Measurements from ENCODE around the gene DTNA. TPM values are rescaled to one million over a fixed set of nuclear protein-coding genes. Genes with fewer than 3 reads are reported as not detected.
A peak's percentile ranks its signal among the peaks of the same experiment; 100 is the strongest.
"Not testable (repeated sequence)": the region's sequence is repeated elsewhere in the genome, so short reads cannot be mapped to it uniquely, and the experiment has no call there.

The DTNA gene
- total RNA-seq, 1 donor from 2014 or later: 94.5 TPM

DNA sequence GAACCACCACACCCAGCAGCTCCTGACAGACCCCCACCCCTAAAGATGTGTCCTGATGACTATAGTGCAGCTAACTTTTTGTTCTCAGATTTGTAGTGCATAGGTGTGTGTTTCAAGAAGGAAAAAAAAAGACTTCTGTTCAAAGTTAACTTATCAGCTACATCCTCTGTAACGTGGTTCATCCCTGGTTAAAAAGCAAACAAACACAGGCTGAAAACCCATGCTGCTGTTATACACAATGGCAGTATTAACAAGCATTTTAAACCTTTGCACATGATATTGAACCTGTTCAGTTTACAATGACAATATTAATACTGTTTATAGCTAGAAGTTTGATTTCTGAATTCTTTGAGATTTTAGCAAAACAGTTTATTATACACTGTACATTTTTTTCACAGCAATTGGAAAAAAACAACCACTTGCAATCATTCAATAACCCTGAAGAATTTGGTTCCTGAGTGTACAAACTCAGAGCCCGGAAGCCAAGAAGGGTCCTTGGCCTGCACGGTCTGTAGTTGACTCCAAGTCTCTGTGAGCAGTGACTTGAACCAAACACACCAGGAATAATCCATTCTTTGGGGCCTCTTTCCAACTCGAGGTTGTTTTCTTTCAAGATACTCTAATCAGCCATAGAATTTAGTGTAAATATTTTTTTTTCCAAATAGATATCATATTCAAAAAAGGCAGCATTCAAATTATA, 177.9 kb downstream of the DTNA start:
- no peak overlapping the region for H3K4me3 ChIP-seq (ENCODE audit: low read length in 3 of 3)
- H3K27me3 ChIP-seq (ENCODE audit: control insufficient read depth in 3 of 3, insufficient read depth in 3 of 3, low read length in 3 of 3): no peaks in the 10 kb centered on the region
- H3K9ac ChIP-seq (ENCODE audit: low read depth in 1 of 3, low read length in 3 of 3): no peak overlapping the region
- no peaks in the 10 kb centered on the region for H3K4me1 ChIP-seq (ENCODE audit: control insufficient read depth in 3 of 3, insufficient read depth in 3 of 3, low read length in 3 of 3)
- no peaks in the 10 kb centered on the region for H3K9me3 ChIP-seq (ENCODE audit: control insufficient read depth in 3 of 3, low read length in 3 of 3)
- no peak overlapping the region for H3K27ac ChIP-seq (ENCODE audit: low read depth, low read length)
- peaks cover 0 to 27% (median 23%) of the 10 kb centered on the region in 3 donors for H3K36me3 ChIP-seq (ENCODE audit: control insufficient read depth in 3 of 3, insufficient read depth in 3 of 3, low read length in 3 of 3)

GRCh38 chr18:34890486-34891085, 180.5 kb downstream of the DTNA start:
- no peaks in the 10 kb centered on the region for H3K9me3 ChIP-seq (ENCODE audit: control insufficient read depth in 3 of 3, low read length in 3 of 3)
- no peaks in the 10 kb centered on the region for H3K4me1 ChIP-seq (ENCODE audit: control insufficient read depth in 3 of 3, insufficient read depth in 3 of 3, low read length in 3 of 3)
- no peak overlapping the region for H3K27ac ChIP-seq (ENCODE audit: low read depth, low read length)
- peaks cover 0 to 25% (median 16%) of the 10 kb centered on the region in 3 donors for H3K36me3 ChIP-seq (ENCODE audit: control insufficient read depth in 3 of 3, insufficient read depth in 3 of 3, low read length in 3 of 3)
- no peak overlapping the region for H3K4me3 ChIP-seq (ENCODE audit: low read length in 3 of 3)
- no peak overlapping the region for H3K9ac ChIP-seq (ENCODE audit: low read depth in 1 of 3, low read length in 3 of 3)
- no peaks in the 10 kb centered on the region for H3K27me3 ChIP-seq (ENCODE audit: control insufficient read depth in 3 of 3, insufficient read depth in 3 of 3, low read length in 3 of 3)

DNA sequence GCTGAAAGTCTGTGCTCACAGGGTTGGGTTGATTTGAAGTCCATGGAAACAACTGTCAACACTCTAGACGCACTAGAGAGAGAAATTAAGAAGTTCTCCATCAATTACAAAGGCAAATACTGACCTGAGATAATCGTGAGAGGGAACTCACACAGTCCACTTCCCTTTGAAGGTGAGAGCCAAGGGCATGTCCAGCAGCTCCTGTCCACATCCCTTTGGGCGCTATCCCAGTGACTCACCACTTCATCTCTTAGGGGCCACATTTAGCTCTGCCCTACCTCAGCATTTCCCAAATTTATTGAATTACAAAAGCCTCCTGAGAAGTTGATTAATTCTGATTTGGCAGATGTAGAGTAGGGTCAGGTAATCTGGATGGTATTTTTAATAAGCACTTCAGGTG, 182.3 kb downstream of the DTNA start:
- H3K9me3 ChIP-seq (ENCODE audit: control insufficient read depth in 3 of 3, low read length in 3 of 3): no peaks in the 10 kb centered on the region
- no peaks in the 10 kb centered on the region for H3K27me3 ChIP-seq (ENCODE audit: control insufficient read depth in 3 of 3, insufficient read depth in 3 of 3, low read length in 3 of 3)
- no peak overlapping the region for H3K4me3 ChIP-seq (ENCODE audit: low read length in 3 of 3)
- no peaks in the 10 kb centered on the region for H3K4me1 ChIP-seq (ENCODE audit: control insufficient read depth in 3 of 3, insufficient read depth in 3 of 3, low read length in 3 of 3)
- H3K9ac ChIP-seq (ENCODE audit: low read depth in 1 of 3, low read length in 3 of 3): no peak overlapping the region
- H3K36me3 ChIP-seq (ENCODE audit: control insufficient read depth in 3 of 3, insufficient read depth in 3 of 3, low read length in 3 of 3): peaks cover 0 to 21% (median 16%) of the 10 kb centered on the region in 3 donors
- H3K27ac ChIP-seq (ENCODE audit: low read depth, low read length): no peak overlapping the region

DNA sequence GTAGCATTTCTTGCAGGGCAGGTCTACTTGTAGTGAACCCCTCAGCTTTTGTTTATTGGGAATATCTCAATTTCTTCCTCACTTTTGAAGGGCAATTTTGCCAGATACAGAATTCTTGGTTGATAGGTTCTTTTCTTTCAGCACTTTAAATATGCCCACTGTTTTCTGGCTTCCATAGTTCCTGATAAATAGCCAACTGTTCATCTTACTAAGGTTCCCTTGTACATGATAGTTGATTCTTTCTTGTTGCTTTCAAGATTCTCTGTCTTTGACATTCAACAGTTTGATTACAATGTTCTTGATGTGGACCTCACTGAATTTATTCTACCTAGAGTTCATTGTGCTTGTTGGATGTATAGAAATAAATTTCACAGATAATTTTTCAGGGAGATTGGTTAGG, 183.1 kb downstream of the DTNA start:
- Histone ChIP-seq H3K4me3 (ENCODE audit: low read length in 3 of 3) (no peak overlapping the region), H3K9ac (ENCODE audit: low read depth in 1 of 3, low read length in 3 of 3) (no peak overlapping the region), H3K27ac (ENCODE audit: low read depth, low read length) (no peak overlapping the region), H3K27me3 (ENCODE audit: control insufficient read depth in 3 of 3, insufficient read depth in 3 of 3, low read length in 3 of 3) (no peaks in the 10 kb centered on the region), H3K9me3 (ENCODE audit: control insufficient read depth in 3 of 3, low read length in 3 of 3) (no peaks in the 10 kb centered on the region), H3K36me3 (ENCODE audit: control insufficient read depth in 3 of 3, insufficient read depth in 3 of 3, low read length in 3 of 3) (peaks cover 0 to 20% (median 16%) of the 10 kb centered on the region in 3 donors), H3K4me1 (ENCODE audit: control insufficient read depth in 3 of 3, insufficient read depth in 3 of 3, low read length in 3 of 3) (no peaks in the 10 kb centered on the region)

- no peaks in the 10 kb centered on the region for H3K4me1 ChIP-seq (ENCODE audit: control insufficient read depth in 3 of 3, insufficient read depth in 3 of 3, low read length in 3 of 3)
- H3K9ac ChIP-seq (ENCODE audit: low read depth in 1 of 3, low read length in 3 of 3): no peak overlapping the region
- H3K27me3 ChIP-seq (ENCODE audit: control insufficient read depth in 3 of 3, insufficient read depth in 3 of 3, low read length in 3 of 3): no peaks in the 10 kb centered on the region
- H3K27ac ChIP-seq (ENCODE audit: low read depth, low read length): no peak overlapping the region
- no peaks in the 10 kb centered on the region for H3K9me3 ChIP-seq (ENCODE audit: control insufficient read depth in 3 of 3, low read length in 3 of 3)
- no peak overlapping the region for H3K4me3 ChIP-seq (ENCODE audit: low read length in 3 of 3)
- no peaks in the 10 kb centered on the region for H3K36me3 ChIP-seq (ENCODE audit: control insufficient read depth in 3 of 3, insufficient read depth in 3 of 3, low read length in 3 of 3)
These were observed 191.2 kb downstream of the DTNA start for GRCh38 chr18:34901299-34901698.

GRCh38 chr18:34904994-34905393, 194.9 kb downstream of the DTNA start:
- Histone ChIP-seq H3K4me3 (ENCODE audit: low read length in 3 of 3) (no peak overlapping the region), H3K36me3 (ENCODE audit: control insufficient read depth in 3 of 3, insufficient read depth in 3 of 3, low read length in 3 of 3) (no peaks in the 10 kb centered on the region), H3K4me1 (ENCODE audit: control insufficient read depth in 3 of 3, insufficient read depth in 3 of 3, low read length in 3 of 3) (peaks cover 7 to 19% (median 9%) of the 10 kb centered on the region in 3 donors), H3K27me3 (ENCODE audit: control insufficient read depth in 3 of 3, insufficient read depth in 3 of 3, low read length in 3 of 3) (no peaks in the 10 kb centered on the region), H3K27ac (ENCODE audit: low read depth, low read length) (peak overlapping the region; percentile 23), H3K9ac (ENCODE audit: low read depth in 1 of 3, low read length in 3 of 3) (no peak overlapping the region), H3K9me3 (ENCODE audit: control insufficient read depth in 3 of 3, low read length in 3 of 3) (no peaks in the 10 kb centered on the region)

DNA sequence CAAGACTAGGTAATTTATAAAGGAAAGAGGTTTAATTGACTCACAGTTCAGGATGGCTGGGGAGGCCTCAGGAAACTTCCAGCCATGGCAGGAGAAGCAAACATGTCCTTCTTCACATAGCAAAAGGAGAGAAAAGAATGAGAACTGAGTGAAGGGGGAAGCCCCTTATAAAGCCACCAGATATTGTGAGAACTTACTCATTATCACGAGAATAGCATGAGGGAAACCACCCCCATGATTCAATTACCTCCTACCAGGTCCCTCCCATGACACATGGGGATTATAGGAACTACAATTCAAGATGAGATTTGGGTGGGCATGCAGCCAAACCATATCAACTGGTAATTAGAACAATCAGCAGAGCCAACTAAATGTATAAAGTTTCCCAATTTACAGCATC, 196.9 kb downstream of the DTNA start:
- not testable (repeated sequence) for H3K9me3 ChIP-seq (ENCODE audit: control insufficient read depth in 3 of 3, low read length in 3 of 3); H3K9ac ChIP-seq (ENCODE audit: low read depth in 1 of 3, low read length in 3 of 3)
- H3K4me1 ChIP-seq (ENCODE audit: control insufficient read depth in 3 of 3, insufficient read depth in 3 of 3, low read length in 3 of 3): peaks cover 10 to 27% (median 11%) of the 10 kb centered on the region in 3 donors

GRCh38 chr18:34909637-34910364, 199.7 kb downstream of the DTNA start:
- Histone ChIP-seq H3K4me1 (ENCODE audit: control insufficient read depth in 3 of 3, insufficient read depth in 3 of 3, low read length in 3 of 3) (peaks cover 10 to 28% (median 11%) of the 10 kb centered on the region in 3 donors), H3K27me3 (ENCODE audit: control insufficient read depth in 3 of 3, insufficient read depth in 3 of 3, low read length in 3 of 3) (no peaks in the 10 kb centered on the region), H3K36me3 (ENCODE audit: control insufficient read depth in 3 of 3, insufficient read depth in 3 of 3, low read length in 3 of 3) (no peaks in the 10 kb centered on the region), H3K27ac (ENCODE audit: low read depth, low read length) (peak overlapping the region; percentile 95), H3K4me3 (ENCODE audit: low read length in 3 of 3) (peak overlapping the region; percentile 32 to 62 (median 48)), H3K9me3 (ENCODE audit: control insufficient read depth in 3 of 3, low read length in 3 of 3) (no peaks in the 10 kb centered on the region), H3K9ac (ENCODE audit: low read depth in 1 of 3, low read length in 3 of 3) (peak overlapping the region; percentile 46 to 69 (median 65))

More for the DNA sequence above, 196.9 kb downstream of the DTNA start:
- not testable (repeated sequence) for H3K36me3 ChIP-seq (ENCODE audit: control insufficient read depth in 3 of 3, insufficient read depth in 3 of 3, low read length in 3 of 3); H3K27me3 ChIP-seq (ENCODE audit: control insufficient read depth in 3 of 3, insufficient read depth in 3 of 3, low read length in 3 of 3)
- Histone ChIP-seq H3K27ac (ENCODE audit: low read depth, low read length) (peak overlapping the region; percentile 53), H3K4me3 (ENCODE audit: low read length in 3 of 3) (peak overlapping the region in 1 of 3 donors; percentile 6)

- Histone ChIP-seq H3K27ac (ENCODE audit: low read depth, low read length) (peak overlapping the region; percentile 95), H3K27me3 (ENCODE audit: control insufficient read depth in 3 of 3, insufficient read depth in 3 of 3, low read length in 3 of 3) (no peaks in the 10 kb centered on the region), H3K4me3 (ENCODE audit: low read length in 3 of 3) (no peak overlapping the region), H3K36me3 (ENCODE audit: control insufficient read depth in 3 of 3, insufficient read depth in 3 of 3, low read length in 3 of 3) (no peaks in the 10 kb centered on the region), H3K9me3 (ENCODE audit: control insufficient read depth in 3 of 3, low read length in 3 of 3) (no peaks in the 10 kb centered on the region), H3K9ac (ENCODE audit: low read depth in 1 of 3, low read length in 3 of 3) (no peak overlapping the region), H3K4me1 (ENCODE audit: control insufficient read depth in 3 of 3, insufficient read depth in 3 of 3, low read length in 3 of 3) (peaks cover 10 to 28% (median 11%) of the 10 kb centered on the region in 3 donors)
These were observed 201.0 kb downstream of the DTNA start for GRCh38 chr18:34911081-34911480.
